ENCODE measurements around the gene PLP2. TPM values are rescaled to one million over a fixed set of nuclear protein-coding genes. Genes with fewer than 3 reads are reported as not detected.

PLP2 gene
- total and polyA plus RNA-seq, 2 of the 13 experiments (the other 11 are each of a cell fraction or from before 2014, with no cell fraction given) = 0.40 to 3.6 TPM

- TF ChIP-seq ZNF691 (CRISPR knock-in tag; IDR thresholded peaks at IDR 0.05; ENCODE audit: borderline replicate concordance, low read depth) = peak; percentile 77; the same call in 1 of the 2 replicates
- TF ChIP-seq ZNF772 (CRISPR knock-in tag; IDR thresholded peaks at IDR 0.05) = peak; percentile 74; the same call in 1 of the 2 replicates
- peak; percentile 69 for TF ChIP-seq ZFX (CRISPR knock-in tag; IDR thresholded peaks at IDR 0.05; ENCODE audit: low read depth)
- TF ChIP-seq CBX5 (CRISPR knock-in tag; IDR thresholded peaks at IDR 0.05; ENCODE audit: borderline replicate concordance) = peak; percentile 64
- peak; percentile 54; the same call in 1 of the 2 replicates for TF ChIP-seq ZNF891 (CRISPR knock-in tag; IDR thresholded peaks at IDR 0.05)
- TF ChIP-seq TCF12 (IDR thresholded peaks at IDR 0.05) = no peak
- TF ChIP-seq TCF12 (CRISPR knock-in tag; IDR thresholded peaks at IDR 0.05) = peak; percentile 43; the same call in 1 of the 2 replicates
- peak; percentile 71; the same call in 1 of the 2 replicates for TF ChIP-seq ZNF235 (CRISPR knock-in tag; IDR thresholded peaks at IDR 0.05; ENCODE audit: borderline replicate concordance)
- TF ChIP-seq ZBTB43 (CRISPR knock-in tag; conservative IDR thresholded peaks at IDR 0.05) = peak; percentile 78
- TF ChIP-seq ZNF260 (CRISPR knock-in tag; IDR thresholded peaks at IDR 0.05; ENCODE audit: borderline replicate concordance, low read depth) = no peak
- TF ChIP-seq ZBTB20 (CRISPR knock-in tag; IDR thresholded peaks at IDR 0.05; ENCODE audit: borderline replicate concordance, low read depth) = 0 out of 2 replicates have a peak, but pooled peaks have one; percentile 48
- TF ChIP-seq POGZ (CRISPR knock-in tag; IDR thresholded peaks at IDR 0.05) = no peak
Observed at GRCh38 chrX:49199906-49200771, 28.4 kb downstream of the PLP2 start, which contains the start of gene SYP (continued).
